ENCODE measurements around the gene C7orf25. TPM values are rescaled to one million over a fixed set of nuclear protein-coding genes. Genes with fewer than 3 reads are reported as not detected.

The C7orf25 gene
- total RNA-seq, result 4.5 and 5.2 TPM in 2 replicates

DNA sequence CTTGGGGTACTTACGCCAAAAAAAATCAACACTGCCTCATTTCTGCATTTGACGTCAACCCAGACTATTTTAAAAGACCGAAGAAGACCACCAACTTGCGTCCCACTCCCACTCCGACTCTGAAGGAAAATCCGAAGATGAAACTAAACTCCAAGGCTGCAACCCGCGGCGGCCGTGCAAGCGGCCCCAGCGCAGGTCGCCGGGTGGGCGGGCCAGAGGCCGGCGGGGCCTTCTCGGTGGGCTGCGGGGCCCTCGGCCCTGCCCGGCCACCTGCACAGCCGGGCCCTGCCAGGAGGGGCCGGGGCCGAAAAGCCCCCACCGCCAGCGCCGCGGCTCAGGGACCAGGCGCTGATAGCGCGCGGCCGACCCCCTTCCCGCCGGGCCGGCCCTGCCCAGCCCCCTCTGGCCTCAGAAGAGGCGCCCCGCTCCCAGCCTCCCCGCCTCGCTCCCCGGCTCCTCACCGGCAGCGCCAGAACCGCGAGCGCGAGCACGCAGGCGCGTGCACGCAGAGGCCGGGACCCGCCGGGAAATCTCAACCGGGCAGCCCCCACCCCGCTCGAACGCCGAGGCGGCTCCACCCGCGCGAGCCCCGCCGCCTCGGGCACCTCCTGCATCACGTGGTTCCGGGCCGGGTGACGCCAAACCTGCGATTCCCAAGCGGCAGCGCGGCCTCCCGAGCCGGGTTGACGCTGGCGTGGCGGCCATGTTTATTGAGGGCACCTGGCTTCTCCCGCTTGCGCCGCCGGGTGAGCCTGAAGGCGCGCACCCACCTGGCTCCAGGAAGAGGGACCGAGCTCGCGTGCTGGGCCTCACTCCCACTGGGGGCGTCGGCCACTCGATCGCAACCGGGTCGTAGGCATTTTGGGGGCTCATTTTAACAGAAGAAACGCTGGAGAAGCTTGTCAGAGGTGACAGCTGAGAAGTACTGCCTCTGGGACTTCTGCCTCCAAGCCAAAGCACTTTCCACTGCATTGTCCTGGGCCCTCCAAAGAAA, at the start of gene C7orf25:
TSS of gene C7orf25 (minus strand) at position 617 of the 994 bp plus-strand sequence. CDS start 1,170 bp downstream, outside the sequence.
- TF ChIP-seq, protein P1, sequence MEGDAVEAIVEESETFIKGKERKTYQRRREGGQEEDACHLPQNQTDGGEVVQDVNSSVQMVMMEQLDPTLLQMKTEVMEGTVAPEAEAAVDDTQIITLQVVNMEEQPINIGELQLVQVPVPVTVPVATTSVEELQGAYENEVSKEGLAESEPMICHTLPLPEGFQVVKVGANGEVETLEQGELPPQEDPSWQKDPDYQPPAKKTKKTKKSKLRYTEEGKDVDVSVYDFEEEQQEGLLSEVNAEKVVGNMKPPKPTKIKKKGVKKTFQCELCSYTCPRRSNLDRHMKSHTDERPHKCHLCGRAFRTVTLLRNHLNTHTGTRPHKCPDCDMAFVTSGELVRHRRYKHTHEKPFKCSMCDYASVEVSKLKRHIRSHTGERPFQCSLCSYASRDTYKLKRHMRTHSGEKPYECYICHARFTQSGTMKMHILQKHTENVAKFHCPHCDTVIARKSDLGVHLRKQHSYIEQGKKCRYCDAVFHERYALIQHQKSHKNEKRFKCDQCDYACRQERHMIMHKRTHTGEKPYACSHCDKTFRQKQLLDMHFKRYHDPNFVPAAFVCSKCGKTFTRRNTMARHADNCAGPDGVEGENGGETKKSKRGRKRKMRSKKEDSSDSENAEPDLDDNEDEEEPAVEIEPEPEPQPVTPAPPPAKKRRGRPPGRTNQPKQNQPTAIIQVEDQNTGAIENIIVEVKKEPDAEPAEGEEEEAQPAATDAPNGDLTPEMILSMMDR (IDR thresholded peaks at IDR 0.05; ENCODE audit: insufficient read depth, low read depth, low read length), result no peak
- DNase-seq (ENCODE audit: low read depth), result peak; percentile 94
- H3K4me3 ChIP-seq (ENCODE audit: low read depth, low read length), result peak within 1 kb of the TSS; percentile 69

DNA sequence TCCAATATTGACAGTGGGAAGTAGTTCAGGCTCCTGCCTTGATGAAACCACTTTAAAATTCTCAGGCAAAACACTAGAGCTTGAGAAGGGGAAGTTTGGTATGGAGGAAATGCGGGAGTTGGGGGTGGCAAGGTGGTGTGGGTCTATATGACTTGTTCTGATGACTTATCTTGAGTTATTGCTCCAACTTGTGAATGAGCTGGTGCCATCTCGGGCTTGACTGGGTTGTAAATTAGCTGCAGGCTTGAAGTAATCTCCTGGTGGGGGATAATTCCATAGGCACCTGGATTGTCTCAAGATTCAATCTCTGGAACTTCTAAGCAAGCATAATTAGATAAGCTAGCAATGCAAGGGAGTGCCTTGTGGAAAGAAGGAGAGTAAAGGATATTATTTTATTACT, 49.3 kb upstream of the C7orf25 start:
- no peak overlapping the region for H3K4me3 ChIP-seq (ENCODE audit: low read depth, low read length)
- DNase-seq (ENCODE audit: low read depth), result no peak
- TF ChIP-seq, protein P1 (IDR thresholded peaks at IDR 0.05; ENCODE audit: insufficient read depth, low read depth, low read length), result no peak

DNA sequence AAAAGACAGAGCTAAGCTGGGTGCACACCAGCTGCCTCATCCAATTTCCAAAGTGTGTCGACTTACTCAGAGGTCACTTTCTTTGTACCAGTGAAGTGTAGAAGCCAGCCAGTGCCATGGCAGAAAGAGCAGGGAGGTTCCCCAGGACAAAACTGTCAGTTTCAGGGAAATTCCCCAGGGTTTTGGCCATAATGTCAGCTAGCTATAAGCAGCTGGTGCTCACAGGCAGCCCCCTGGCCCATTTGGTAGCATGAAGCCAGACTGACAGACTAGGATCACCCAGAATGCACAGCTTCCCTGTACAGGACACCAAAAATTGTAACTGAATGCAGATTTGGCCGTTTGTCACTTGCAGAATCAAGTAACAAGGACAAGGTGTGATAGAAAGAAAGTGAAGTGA, 48.9 kb upstream of the C7orf25 start:
- no peak overlapping the region for H3K4me3 ChIP-seq (ENCODE audit: low read depth, low read length)
- DNase-seq (ENCODE audit: low read depth), result no peak
- TF ChIP-seq, protein P1 (IDR thresholded peaks at IDR 0.05; ENCODE audit: insufficient read depth, low read depth, low read length), result no peak

DNA sequence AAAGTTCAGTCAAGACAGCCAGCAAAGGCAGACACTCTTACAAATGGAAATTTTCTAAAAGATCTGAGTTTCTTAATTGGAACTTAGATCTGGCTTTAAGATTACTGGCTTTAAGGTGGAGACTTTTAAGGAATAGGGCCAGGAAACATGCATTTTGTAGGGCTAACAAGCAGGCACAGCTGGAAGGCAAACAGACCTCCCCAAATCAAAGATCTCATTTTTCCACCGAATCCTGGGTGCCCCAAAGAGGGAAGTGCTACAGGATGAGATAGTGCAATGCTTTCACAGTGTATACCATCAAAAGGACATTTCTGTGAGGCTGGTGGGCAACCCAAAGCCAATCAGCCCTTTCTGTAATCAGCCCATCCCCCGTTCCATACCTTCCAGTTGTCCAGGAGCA, 47.7 kb upstream of the C7orf25 start:
- H3K4me3 ChIP-seq (ENCODE audit: low read depth, low read length), result no peak overlapping the region
- no peak for DNase-seq (ENCODE audit: low read depth)
- TF ChIP-seq, protein P1 (IDR thresholded peaks at IDR 0.05; ENCODE audit: insufficient read depth, low read depth, low read length), result no peak

DNA sequence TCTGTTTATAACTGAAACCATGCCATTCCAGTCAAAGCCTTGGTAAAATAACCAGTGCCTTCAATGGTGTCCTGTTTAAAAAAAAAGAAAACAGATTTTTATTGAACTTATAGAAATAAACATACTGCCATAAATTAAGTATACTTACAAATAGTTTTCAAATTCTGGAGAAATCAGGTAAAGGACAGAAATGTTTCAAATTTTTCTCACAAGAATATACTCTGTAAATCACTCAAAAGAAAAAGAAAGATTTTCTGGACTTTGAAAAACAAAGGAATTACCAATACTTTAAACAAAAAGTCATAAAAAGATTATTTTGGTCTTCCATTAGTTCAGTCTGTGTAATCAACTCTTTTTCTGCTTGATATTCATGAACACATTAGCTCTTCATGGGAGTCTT, 44.2 kb upstream of the C7orf25 start:
- no peak for DNase-seq (ENCODE audit: low read depth)
- TF ChIP-seq, protein P1 (IDR thresholded peaks at IDR 0.05; ENCODE audit: insufficient read depth, low read depth, low read length), result no peak
- H3K4me3 ChIP-seq (ENCODE audit: low read depth, low read length), result no peak overlapping the region

DNA sequence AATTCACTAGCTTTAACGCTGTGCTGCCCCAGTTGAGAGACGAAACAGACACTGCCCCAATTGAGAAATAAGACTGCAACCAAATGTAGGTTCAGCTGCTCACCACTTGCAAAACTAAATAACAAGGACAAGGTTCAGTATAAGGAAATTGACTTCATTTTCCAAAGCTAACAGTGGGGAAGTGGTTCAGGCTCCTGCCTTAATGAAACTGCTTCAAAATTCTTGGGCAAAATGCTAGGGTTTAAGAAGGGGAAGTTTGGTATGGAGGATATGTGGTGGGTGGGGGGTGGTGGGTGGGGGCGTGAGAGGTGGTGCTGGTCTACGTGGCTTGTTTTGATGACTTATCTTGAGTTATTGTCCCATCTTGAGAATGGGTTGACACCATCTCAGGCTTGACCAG, 42.1 kb upstream of the C7orf25 start:
- H3K4me3 ChIP-seq (ENCODE audit: low read depth, low read length), result no peak overlapping the region
- no peak for DNase-seq (ENCODE audit: low read depth)
- TF ChIP-seq, protein P1 (IDR thresholded peaks at IDR 0.05; ENCODE audit: insufficient read depth, low read depth, low read length), result no peak

All from fibroblast of villous mesenchyme (primary cell).